ENCODE data around the gene WFDC1.

The WFDC1 gene

DNA sequence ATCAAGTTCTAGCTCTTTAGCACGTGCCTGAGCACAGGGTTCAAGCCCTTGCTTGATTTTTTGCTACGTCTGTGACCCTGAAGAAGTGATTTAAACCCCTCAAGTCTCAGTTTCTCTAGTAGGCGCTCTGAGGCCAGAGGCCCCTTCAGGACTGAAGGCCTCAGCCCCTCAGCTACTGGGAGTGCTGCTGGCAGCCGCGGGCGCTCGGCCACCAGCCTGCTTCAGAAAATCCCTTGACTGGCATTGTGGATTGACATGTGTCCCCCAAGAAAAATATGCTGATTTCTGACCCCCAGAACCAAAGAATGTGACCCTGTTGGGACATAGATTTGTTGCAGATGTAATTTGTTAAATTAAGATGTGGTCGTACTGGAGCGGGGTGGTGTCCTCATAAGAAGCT is 20.2 kb upstream of the WFDC1 start:
- DNase-seq = no peak

DNA sequence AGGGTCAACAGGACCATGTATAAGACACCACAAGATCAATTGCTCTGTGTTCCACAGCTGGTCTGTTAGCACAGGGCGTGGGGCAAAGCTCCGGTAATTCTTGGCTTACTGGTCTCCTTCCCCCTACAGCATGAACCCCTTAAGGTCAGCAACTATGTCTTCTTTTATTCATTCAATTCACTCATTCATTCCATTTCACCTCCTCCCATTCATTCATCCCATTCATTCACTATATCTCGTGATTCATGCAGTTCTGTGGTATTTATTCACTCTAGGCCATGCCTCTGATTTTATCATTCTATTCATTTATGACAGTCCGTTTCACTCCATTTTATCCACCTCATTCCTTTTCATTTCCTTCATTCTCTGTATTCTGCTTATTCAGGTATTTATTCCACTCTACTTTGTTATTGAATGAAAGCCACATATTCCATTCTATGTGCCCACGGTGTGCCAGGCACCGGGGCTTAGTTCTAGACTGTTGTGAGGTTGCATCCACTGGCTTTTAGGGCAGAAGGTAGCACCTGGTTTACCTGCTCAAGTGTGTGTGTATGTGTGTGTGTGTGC is 19.0 kb upstream of the WFDC1 start:
- DNase-seq = no peak

DNA sequence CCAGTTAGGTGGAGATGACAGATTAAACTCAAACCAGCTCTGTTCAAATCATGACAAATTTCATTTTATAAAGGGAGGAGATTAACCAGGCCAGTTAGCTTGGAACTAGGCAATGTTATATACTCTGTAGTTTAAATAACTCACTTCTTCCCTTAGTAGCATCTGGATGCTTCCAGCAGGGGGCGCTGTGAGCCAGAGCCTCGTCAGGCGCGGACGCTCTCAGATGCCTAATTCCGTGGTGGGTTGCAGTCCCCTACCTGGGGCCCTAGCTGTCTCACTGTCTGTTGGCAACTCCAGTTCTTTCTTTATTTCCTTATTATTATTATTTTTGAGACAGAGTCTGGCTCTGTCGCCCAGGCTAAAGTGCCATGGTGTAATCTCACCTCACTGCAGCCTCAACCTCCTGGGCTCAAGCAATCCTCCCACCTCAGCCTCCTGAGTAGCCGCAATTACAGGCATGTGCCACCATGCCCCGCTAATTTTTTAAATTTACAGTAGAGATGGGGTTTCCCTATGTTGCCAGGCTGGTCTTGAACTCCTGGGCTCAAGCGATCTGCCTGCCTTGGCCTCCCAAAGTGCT is 17.3 kb upstream of the WFDC1 start:
- DNase-seq = no peak

DNA sequence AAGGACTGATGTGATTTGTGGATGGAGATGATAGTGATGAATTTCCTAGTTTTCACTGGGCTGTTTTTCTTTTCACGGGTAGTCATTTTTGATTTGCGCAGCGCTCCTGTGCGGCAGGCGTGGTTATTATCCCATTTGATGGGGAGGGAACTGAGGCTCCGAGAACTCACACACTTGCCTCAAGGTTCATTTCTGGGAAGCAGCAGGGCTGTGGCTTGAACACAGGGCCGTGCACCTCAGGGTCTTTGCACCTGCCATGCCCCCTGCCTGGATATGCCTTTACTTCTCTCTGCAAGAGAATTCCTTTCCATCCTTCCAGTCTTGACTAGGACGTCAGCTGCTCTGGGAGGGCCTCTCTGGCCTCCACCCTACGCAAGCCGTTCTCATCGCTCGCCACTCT is 16.3 kb upstream of the WFDC1 start:
- no peak for DNase-seq

DNA sequence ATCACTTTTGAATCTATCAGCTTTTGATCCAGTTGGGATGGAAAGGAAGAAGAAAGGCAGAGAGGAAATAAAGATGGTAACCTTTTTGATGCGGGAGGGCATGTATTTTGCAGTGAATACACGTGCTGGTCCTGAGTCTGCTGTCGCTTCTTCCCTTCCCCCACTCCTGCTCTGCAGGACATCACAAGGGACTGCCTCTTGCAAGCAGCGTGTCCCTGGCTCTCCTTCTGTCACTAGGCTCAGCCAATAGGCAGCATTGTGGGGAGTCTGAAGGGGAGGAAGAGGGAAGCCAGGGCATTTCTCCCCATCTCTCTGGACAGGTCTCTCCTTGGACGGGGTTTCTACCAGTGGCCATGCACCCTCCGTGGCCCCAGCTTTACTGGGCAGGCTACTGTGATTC is 15.7 kb upstream of the WFDC1 start:
- DNase-seq = no peak

DNA sequence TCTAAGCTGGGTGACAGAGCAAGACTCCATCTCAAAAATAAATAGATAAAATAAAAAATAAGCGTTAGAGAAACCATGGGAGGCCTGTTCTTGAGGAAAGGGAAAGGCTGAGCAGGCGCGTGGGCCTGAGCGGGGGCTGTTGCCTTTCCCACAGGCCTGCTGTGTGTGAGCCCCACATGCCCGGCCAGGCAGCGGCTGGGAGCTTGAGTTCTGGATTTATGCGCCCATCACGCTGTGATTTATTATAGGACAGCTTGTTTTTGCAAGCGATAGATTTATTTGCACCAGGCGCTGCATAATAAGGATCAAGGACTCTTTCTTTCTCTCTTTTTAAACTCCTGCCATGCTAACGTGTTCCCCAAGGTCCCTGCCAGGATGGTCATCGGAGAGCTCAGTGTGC is 14.8 kb upstream of the WFDC1 start:
- DNase-seq = no peak

DNA sequence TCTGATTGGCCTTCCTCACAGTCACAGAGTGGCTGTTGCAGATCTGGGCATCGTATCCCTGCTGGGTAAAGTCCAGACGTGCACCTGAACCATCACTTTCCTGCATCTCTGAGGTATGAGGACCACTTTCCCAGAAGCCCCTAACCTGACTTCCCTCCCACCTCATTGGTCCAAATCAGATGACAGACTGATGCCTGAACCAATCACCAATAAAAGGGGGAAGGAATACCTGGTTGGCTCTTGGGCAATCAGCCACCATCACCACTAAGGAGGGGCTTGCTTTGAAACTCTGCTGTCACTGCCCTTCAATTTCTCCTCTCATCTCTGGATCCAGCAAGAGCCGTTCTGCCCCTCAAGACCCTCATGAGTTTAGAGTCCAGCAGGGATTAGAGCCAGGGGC is 13.6 kb upstream of the WFDC1 start:
- DNase-seq = no peak

DNA sequence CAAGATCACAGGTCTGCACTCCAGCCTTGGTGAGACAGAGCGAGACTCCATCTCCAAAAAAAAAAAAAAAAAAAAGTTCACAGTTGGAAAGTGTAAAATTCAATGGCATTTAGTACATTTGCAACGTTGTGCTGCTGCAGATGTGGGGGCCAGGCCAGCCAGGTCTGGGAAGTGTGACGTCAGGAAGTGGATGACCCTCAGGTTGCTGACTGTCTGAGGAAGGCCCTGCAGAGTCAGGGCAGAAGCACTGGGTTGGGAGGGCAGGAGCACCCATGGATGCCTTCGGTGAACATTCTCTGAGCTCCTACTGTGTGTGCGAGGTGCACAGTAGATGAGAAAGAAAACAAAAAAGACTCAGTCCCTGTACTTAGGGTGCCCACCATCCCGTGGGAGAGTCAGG is 12.1 kb upstream of the WFDC1 start:
- DNase-seq = no peak

DNA sequence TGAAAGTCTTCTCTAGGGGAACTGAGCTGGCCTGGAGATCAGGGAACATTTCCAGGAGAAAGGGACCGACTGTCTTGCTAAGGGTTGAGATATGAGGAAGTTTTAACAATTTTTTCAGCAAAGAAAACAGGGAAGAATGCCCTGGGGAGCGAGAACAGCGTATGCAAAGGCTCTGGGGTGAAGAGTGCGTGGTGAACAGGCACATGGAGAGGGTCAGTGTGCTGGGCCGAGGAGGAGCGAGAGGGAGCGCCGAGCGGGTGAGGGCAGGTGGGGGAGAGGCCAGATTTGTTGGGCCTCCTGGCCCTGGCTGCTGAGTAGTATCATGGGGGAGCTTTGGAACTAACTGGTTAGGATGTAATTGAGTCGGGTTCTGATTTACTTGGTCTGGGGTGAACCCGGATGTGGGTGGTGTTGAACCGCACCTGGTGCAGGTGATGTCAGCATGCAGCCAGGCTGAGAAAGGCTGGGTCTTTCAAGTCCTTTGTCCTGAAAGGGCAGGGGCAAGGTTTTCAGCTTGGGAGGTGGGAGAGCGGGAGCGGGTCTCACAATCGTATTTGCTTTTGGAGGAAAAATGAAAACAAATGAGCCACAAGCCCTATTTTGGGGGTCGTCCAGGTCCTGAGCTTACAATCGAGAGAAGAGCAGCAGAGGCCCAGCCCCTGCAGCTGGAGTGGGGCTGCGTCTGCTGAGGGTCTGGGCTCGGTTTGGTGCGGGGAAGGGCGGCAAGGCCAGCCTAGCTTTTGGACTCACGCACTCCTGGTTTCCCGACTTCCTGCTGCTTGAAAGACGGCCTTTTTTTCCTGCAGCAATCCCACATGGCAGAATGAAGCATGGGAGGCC is 11.1 kb upstream of the WFDC1 start:
- no peak for DNase-seq

DNA sequence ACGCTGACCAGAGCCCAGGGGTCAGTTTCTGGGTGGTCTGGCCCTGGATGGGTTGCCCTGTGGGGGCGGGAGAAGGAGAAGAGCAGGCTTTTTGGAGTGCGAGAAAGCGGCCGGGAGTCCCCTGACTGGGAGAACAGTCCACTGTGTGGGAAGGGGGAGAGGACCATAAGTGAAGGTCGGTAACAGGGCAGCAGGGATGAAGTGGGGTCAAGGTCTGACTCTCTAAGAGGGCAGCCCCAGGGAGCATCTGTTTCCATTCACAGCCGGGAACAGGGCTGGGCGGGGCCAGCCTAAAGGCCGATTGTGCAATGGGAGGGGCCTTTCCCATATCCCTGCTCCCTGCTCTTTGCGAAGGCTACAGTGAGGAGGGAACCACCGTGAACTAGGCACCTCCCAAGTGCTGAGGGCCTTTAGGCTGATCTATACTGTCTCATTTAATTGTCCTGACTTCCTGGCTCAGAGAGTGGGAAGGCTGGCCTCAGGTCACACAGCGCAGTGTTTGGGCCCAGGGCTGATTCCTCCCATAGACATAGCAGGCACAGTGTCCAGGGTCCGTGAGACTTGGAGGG is 10.4 kb upstream of the WFDC1 start:
- no peak for DNase-seq

DNA sequence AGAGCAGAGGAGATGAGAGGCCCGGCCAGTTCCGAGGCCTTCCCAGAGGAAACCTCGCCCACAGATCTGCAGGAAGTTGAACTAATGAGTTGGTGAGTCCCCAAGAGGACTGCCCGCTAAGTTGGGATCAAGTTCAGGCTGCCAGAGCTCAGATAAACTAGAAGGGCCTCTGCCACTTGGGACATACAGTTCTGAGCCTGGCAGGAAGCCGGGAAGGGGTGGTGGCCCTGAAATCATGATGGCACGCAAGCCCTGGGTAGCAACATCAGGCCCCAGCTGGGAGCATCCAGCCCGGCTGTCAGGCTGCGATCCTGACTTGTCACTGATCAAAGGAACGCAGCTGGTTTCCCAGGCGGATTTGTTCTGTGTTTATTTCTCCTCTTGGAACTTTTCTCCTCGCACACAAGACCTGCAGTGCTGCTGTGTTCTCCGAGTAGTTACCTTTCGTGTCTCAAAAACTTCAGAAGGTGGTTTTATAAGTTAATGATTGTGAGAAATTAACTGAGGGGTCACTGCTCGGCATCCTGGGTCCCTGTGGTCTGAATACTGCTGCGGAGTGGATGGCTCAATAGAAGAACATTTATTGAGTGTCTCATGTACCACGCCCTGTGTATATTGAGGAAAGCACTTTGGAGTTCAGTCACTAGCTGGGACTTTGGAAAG is 8.0 kb upstream of the WFDC1 start:
- no peak for DNase-seq

DNA sequence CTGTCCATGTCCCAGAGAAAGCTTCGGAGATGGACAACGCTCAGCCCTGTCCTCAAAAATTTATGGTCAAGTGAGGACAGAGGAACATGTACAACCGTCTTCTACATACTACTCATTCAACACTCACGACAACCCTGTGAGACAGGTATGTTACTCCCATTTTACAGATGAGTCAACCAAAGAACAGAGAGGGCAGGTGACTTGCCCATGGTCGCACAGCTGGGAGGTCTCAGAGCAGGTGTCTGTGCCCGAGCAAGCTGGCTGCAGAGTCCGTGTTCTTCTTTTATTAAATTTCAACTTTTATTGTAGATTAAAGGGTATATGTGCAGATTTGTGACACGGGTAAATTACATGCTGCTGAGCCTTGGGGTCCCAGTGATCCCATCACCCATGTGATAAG is 5.8 kb upstream of the WFDC1 start:
- DNase-seq = no peak

DNA sequence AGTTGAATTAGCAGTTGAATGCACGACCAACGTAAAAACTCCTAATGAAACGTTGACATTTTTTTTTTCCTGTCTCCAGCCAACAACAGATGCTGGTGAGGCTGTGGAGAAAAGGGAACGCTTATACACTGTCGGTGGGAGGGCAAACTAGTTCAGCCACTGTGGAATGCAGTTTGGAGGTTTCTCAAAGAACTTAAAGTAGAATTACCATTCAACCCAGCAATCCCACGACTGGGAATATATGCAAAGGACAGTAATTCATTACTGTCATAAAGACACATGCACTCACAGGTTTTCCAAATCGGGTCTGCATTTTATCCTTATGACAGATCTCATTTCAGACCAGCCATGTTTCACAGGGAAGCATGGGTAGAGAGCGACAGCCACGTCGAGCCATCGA is 3.5 kb upstream of the WFDC1 start:
- DNase-seq = no peak

DNA sequence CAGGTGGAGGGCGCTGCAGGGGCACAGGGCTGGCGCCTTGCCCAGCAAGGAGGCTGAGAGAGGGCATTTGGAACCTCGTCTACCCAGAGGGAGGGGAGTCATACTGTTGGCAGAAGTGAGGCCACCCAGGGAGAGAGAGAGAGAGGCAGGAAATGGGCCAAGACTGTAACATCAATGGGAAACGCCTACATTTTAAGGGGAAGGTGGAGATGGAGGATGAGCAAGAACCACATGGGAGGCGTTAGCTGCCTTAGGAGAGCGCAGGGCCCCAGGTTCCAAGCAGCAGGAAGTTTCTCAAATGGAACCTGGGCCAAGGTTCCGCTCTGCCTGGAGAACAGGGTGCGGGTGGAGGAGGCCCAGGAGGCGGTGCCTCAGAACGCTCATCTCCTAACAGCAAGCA is 2.7 kb upstream of the WFDC1 start:
- peak; percentile 46 for DNase-seq

DNA sequence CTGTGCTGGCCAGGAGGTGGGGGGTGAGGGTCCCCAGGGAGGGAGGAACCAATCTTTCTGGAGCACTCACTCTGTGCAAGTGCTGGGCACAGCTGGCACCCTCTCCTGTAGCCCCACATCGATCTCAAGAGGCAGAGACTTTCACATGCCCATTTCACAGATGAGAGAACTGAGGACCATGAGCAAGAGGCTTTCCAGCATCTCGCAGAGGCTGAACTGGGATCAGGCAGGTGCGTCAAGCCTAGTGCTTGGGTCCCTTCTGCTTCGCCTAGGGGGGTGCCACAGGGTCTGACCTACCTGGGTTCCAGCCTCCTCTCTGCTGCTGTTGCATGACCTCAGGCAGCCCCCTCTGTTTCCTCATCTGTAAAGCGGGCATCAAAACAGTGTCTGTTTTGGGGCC is 1.3 kb upstream of the WFDC1 start:
- DNase-seq = no peak

DNA sequence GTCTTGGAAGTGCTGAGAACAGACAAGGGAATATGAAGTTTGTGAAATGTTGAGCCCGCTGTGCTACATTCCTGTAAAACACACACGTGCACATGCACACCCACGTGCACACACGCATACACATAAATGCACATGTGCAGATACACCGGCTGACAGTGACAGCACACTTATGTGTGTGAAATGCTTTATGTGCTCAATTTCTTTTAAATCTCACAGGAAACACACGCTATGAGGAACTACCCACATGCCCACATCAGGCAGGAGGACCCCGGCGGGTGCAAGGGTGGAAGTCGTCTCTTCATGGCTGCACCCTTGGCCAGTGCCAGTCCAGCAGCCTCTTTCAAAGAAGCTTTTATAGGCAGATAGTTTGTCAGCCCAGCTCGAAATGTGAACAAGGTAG is 561 bp upstream of the WFDC1 start:
- no peak for DNase-seq

DNA sequence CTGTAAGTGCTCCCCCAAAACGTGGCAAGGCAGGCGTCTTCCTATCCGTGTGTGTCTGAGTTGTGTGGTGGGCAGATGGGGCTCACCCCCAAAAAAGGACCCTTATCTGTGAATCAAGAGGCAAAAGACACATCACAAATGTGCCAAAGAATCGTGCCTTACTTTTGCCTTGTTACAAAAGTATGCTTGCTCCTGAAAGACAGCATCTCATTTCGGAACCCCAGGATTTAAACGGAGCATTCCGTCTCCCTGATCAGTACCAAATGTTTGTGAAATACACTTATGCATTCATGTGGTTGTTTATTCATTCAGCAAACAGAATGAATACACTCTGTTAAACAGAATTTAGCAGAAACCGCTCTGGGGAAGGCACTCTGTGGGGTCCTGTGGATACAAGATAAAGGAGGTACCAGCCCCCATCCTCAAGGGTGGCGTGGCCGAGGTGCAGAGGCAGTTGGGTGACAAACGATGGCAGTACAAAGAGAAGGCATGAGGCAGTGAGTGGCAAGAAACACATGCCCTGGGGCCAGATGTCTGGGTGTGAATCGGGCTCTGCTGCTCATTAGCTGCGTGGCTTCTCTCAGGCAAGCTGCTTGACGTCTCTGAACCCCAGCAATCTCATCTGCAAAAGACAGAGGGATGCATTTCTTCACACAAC is 654 bp downstream of the WFDC1 start:
- DNase-seq = no peak

DNA sequence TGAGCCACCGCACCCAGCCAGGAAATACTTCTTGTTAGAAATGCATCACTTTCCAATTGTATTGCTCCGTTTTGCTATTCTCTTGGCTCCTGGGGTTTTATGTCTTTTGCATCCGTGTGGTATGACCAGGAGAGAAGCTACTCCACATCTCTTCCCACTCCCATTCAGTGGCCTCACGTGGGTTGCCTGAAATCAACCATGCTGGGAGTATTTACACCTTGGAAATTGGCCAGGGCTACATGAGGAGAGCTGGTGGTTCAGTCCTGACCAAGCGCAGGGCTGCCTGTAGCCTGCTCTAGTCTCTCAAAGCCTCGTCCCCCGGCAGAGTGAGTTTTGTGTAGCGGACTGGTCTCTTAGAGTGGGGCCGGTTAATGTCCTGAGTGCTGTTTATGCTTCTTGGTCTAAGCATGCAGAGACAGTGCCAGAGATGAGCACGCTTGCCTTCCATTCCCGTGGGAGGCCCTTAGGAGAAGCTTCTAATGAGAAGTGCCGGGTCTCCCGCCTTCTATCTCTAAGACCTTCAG is 3.8 kb downstream of the WFDC1 start:
- no peak for DNase-seq

DNA sequence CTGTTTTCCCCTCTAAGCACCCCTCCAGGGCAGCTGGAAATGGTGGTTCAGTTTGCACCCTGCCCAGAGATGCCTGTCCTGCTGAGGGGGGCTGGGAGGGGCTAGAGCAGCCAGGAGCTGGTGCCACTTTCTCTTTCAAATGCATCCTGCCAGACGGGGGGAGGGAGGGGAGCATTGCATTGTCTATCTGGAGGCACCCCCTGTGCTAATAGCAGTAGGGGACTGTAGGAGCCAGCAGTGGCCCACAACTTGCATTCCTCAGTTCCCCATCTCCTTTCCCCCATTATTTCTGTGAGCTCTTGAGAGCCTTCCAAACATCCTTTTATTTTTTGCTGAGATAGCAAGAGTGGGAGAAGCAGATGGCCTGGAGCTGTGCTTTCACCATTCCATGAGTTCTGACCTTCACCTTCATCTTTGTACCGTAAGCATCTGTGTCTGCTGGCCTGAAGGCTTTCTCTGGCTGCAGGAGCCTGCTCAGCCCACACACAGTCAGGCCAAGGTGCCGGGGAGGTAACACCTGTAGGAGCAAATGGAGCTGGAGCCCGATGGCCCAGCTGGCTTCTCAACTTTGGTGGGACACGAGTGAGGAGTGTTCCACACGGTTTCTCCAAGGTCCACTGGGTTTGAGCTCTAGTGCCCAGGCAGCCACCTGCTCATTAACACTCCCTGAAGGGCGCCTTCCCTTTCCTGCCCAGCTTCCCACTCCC is 5.2 kb downstream of the WFDC1 start:
- no peak for DNase-seq

DNA sequence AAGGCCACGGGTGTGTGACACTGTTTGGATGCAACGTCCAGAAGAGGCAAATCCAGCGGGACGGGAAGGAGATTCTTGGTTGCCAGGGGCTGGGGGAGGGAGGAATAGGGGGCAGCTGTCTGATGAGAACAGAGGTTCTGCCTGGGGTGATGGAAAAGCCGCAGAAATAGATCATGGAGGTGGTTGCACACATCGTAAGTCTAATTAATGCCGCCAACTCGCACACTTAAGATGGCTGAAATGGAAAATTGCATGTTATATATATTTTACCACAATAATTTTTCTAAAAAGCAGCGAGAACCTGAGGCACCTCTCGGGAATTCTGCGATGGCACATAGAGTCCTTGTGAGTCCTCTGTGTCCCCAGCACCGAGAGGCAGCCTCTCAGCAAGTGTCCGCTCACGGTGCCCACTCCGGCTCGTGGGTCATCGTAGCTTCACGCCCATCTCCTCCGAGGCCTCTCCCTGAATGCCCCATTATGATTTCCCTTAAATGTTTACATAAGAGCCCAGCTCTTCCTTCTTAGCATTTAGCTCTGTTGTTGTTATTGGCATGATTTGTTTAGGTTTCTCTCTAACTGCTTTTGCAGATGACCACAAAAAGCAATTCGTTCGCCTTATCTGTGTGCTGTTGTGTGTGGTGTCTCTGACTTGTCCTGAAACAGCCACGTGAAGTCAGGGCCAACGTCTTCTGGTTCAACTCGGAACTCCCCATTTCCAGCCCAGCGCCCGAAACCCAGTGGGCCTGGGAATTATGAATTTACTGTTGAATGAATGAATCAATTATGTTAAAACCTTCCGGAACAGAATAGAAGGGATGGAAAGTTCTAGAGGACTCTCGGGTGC is 7.7 kb downstream of the WFDC1 start:
- no peak for DNase-seq

DNA sequence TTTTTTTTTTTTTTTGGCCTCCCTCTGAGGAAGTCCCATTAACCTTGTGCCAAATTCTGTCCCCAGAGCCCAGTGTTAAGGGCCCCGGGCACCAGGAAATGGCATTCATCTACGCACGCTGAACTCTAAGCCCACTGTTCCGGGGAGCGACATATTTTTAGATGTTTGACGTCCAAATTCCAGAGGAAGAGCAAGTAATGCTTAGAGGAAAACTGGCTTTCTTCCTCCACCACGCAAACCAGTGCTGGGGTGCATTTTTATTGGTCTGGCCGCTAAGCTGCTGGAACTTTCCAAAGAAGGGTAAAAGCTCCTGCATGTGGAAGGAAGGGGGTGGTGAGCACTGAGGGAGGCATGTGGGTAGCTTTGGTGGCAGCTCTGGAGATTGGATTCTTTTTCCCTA is 8.3 kb downstream of the WFDC1 start:
- no peak for DNase-seq
